Naive thymus-derived CD4-positive, alpha-beta T cell (primary cell): ENCODE measurements around the gene KMT2E. TPM values are rescaled to one million over a fixed set of nuclear protein-coding genes. Genes with fewer than 3 reads are reported as not detected.

ENCODE experiments used
- ATAC-seq: fragments of 150-1000 bp; cut with Tn5 transposase; 2 replicates; pipeline ENCODE4 v1.10.0; 2021; ENCODE audit warnings: mild to moderate bottlenecking, moderate library complexity
- CTCF ChIA-PET: fragments of 350-600 bp; sonication (Branson Sonifier 250); formaldehyde crosslinking; loops from one replicate; lab custom pipeline; 2021; ENCODE audit warnings: antibody characterized with exemption; lab: Charles Lee
- POLR2A ChIA-PET: fragments of 350-600 bp; sonication (Branson Sonifier 250); formaldehyde crosslinking; loops from one replicate; lab custom pipeline; 2021; ENCODE audit warnings: antibody characterized with exemption, inconsistent platforms; lab: Charles Lee
- DNase-seq, 9 donors: peaks; one replicate each; pipeline versions ENCODE4 v3.0.0 to v3.0.0-alpha.2; 2020 to 2022; ENCODE audit warnings: mixed read lengths in 1 of 9
- H3K27ac ChIP-seq: one replicate; pipeline ENCODE4 v1.7.0; 2013; ENCODE audit warnings: mild to moderate bottlenecking, low read depth, low read length, moderate library complexity
- H3K27me3 ChIP-seq, 2 donors: one replicate each; pipeline ENCODE4 v1.7.0; 2013; ENCODE audit warnings: low read length in 2 of 2, mild to moderate bottlenecking in 2 of 2, moderate library complexity in 2 of 2; ENCODE audit not compliant: control insufficient read depth in 2 of 2, insufficient read depth in 2 of 2
- H3K36me3 ChIP-seq, 3 experiments: 1 replicate in 2 of 3; 2 replicates in 1 of 3; pipeline ENCODE4 v1.7.0; 2013; ENCODE audit warnings: low read length in 3 of 3, mild to moderate bottlenecking in 3 of 3, moderate library complexity in 1 of 3; ENCODE audit not compliant: insufficient read depth in 3 of 3, control insufficient read depth in 2 of 3
- H3K4me1 ChIP-seq, 2 donors: one replicate each; pipeline ENCODE4 v1.7.0; 2013; ENCODE audit warnings: low read length in 2 of 2, mild to moderate bottlenecking in 2 of 2, moderate library complexity in 1 of 2; ENCODE audit not compliant: control insufficient read depth in 2 of 2, insufficient read depth in 2 of 2
- H3K4me3 ChIP-seq: 2 replicates; pipeline ENCODE4 v1.7.0; 2013; ENCODE audit warnings: mild to moderate bottlenecking, low read length
- H3K9me3 ChIP-seq, 3 experiments: 1 replicate in 2 of 3; 2 replicates in 1 of 3; pipeline ENCODE4 v1.7.0; 2013; ENCODE audit warnings: low read length in 3 of 3; ENCODE audit not compliant: control insufficient read depth in 2 of 3
- H3K27ac Mint-ChIP-seq, 9 donors: one replicate each; pipeline ENCODE4 v1.8.0; 2020 to 2022; ENCODE audit warnings: mixed read lengths in 9 of 9, mild to moderate bottlenecking in 8 of 9, moderate library complexity in 5 of 9, inconsistent platforms in 2 of 9
- H3K27me3 Mint-ChIP-seq, 5 donors: one replicate each; pipeline ENCODE4 v1.8.0; 2021 to 2022; ENCODE audit warnings: mixed read lengths in 5 of 5, mild to moderate bottlenecking in 1 of 5
- H3K36me3 Mint-ChIP-seq, 5 donors: one replicate each; pipeline ENCODE4 v1.8.0; 2020 to 2022; ENCODE audit warnings: mixed read lengths in 5 of 5, mild to moderate bottlenecking in 3 of 5, inconsistent platforms in 1 of 5
- H3K4me1 Mint-ChIP-seq, 7 donors: one replicate each; pipeline ENCODE4 v1.8.0; 2020 to 2022; ENCODE audit warnings: mixed read lengths in 7 of 7, mild to moderate bottlenecking in 3 of 7, inconsistent platforms in 1 of 7
- H3K4me3 Mint-ChIP-seq, 10 donors: one replicate each; pipeline ENCODE4 v1.8.0; 2020 to 2022; ENCODE audit warnings: mild to moderate bottlenecking in 10 of 10, mixed read lengths in 10 of 10, moderate library complexity in 6 of 10, inconsistent platforms in 2 of 10
- H3K9me3 Mint-ChIP-seq, 11 donors: one replicate each; pipeline ENCODE4 v1.8.0; 2020 to 2022; ENCODE audit warnings: mixed read lengths in 11 of 11, mild to moderate bottlenecking in 4 of 11, inconsistent platforms in 1 of 11, moderate library complexity in 1 of 11
- intact Hi-C, 2 donors: fragments of 100-400 bp; cut with micrococcal nuclease; formaldehyde crosslinking; loops; one replicate each; pipeline ENCODE4 v1.15.1; 2023
- polyA plus RNA-seq, 2 donors: library from polyadenylated mRNA; unstranded; fragments of 300-500 nt; fragmentation: Illumina TruSeq; gene quantifications; one replicate each; pipeline ENCODE4 v1.2.3, GENCODE V29; 2021
- total RNA-seq, 6 experiments: library from RNA in 5 of 6; stranded (reverse) in 5 of 6; gene quantifications; 1 replicate in 5 of 6; 2 replicates in 1 of 6; pipeline ENCODE4 v1.2.3 and lab custom pipeline; 2021 to 2026

The KMT2E gene
- total and polyA plus RNA-seq, 7 experiments from 2014 or later, result 129 to 221 (median 195) TPM

GRCh38 chr7:105107458-105107857 is 93.5 kb downstream of the KMT2E start:
- no peak for ATAC-seq
- H3K27ac Mint-ChIP-seq, result peak overlapping the region in 5 of 9 donors; percentile 17 to 60 (median 39)
- H3K27me3 Mint-ChIP-seq, result no peaks in the 10 kb centered on the region
- no peaks in the 10 kb centered on the region for H3K27me3 ChIP-seq
- intact Hi-C loops, result no loop called here
- POLR2A ChIA-PET, result no interaction called here
- H3K9me3 Mint-ChIP-seq, result peaks cover 0 to 5% (median 0%) of the 10 kb centered on the region in 11 donors
- DNase-seq, result no peak
- H3K27ac ChIP-seq, result no peak overlapping the region
- H3K4me3 Mint-ChIP-seq, result no peak overlapping the region
- CTCF ChIA-PET, result no interaction called here
- peaks cover 0 to 21% (median 9%) of the 10 kb centered on the region in 7 donors for H3K4me1 Mint-ChIP-seq
- H3K36me3 ChIP-seq, result peaks cover 19 to 83% (median 43%) of the 10 kb centered on the region in 3 experiments
- no peaks in the 10 kb centered on the region for H3K4me1 ChIP-seq
- no peaks in the 10 kb centered on the region for H3K9me3 ChIP-seq
- no peak overlapping the region for H3K4me3 ChIP-seq
- H3K36me3 Mint-ChIP-seq, result peaks cover 5 to 54% (median 30%) of the 10 kb centered on the region in 5 donors

- Histone ChIP-seq H3K9me3 (no peaks in the 10 kb centered on the region), H3K27ac (no peak overlapping the region), H3K36me3 (peaks cover 4 to 72% (median 50%) of the 10 kb centered on the region in 3 experiments), H3K4me1 (no peaks in the 10 kb centered on the region), H3K27me3 (no peaks in the 10 kb centered on the region), H3K4me3 (no peak overlapping the region)
- CTCF ChIA-PET, result no interaction called here
- Mint-ChIP-seq H3K36me3 (peaks cover 12 to 53% (median 38%) of the 10 kb centered on the region in 5 donors), H3K27me3 (no peaks in the 10 kb centered on the region), H3K27ac (peak overlapping the region; percentile 42 to 90 (median 73)), H3K9me3 (peaks cover 0 to 9% (median 0%) of the 10 kb centered on the region in 11 donors), H3K4me1 (peaks cover 0 to 20% (median 6%) of the 10 kb centered on the region in 7 donors), H3K4me3 (peak overlapping the region in 3 of 10 donors; percentile 11 to 29 (median 25))
- no peak for DNase-seq
- no peak for ATAC-seq
- intact Hi-C loops, result loop anchor here in 1 of 2 donors (10.0 kb wide), 1 partner anchor 222 kb away; no protein-coding TSS in a partner anchor
- POLR2A ChIA-PET, result no interaction called here
Observed at GRCh38 chr7:105112440-105113418, 98.7 kb downstream of the KMT2E start.

- Mint-ChIP-seq H3K9me3 (peaks cover 0 to 1% (median 0%) of the 10 kb centered on the region in 11 donors), H3K4me1 (peaks cover 5 to 51% (median 32%) of the 10 kb centered on the region in 7 donors), H3K36me3 (peaks cover 13 to 43% (median 27%) of the 10 kb centered on the region in 5 donors), H3K27ac (peak overlapping the region; percentile 53 to 90 (median 86)), H3K27me3 (no peaks in the 10 kb centered on the region), H3K4me3 (peak overlapping the region in 4 of 10 donors; percentile 23 to 39 (median 34))
- H3K36me3 ChIP-seq, result peaks cover 0 to 27% (median 10%) of the 10 kb centered on the region in 3 experiments
- H3K9me3 ChIP-seq, result no peaks in the 10 kb centered on the region
- ATAC-seq (no peak), DNase-seq (no peak)
- CTCF ChIA-PET, result interaction anchor here (0.5 to 1.3 kb wide), 2 partner anchors 13 to 213 kb away, joined by 3 read pairs; no protein-coding TSS in a partner anchor
- no peaks in the 10 kb centered on the region for H3K4me1 ChIP-seq
- intact Hi-C loops, result loop anchor here in 1 of 2 donors (10.0 kb wide), 1 partner anchor 216 kb away; no protein-coding TSS in a partner anchor
- H3K27me3 ChIP-seq, result no peaks in the 10 kb centered on the region
- peak overlapping the region; percentile 40 for H3K27ac ChIP-seq
- POLR2A ChIA-PET, result interaction anchor here (0.8 to 1.4 kb wide), 4 partner anchors 9 to 136 kb away, joined by 3 read pairs; no protein-coding TSS in a partner anchor
- H3K4me3 ChIP-seq, result no peak overlapping the region
Observed at GRCh38 chr7:105118612-105119600, 104.9 kb downstream of the KMT2E start.

GRCh38 chr7:105122619-105123018 is 108.6 kb downstream of the KMT2E start:
- intact Hi-C loops, result no loop called here
- H3K27ac ChIP-seq, result no peak overlapping the region
- no peaks in the 10 kb centered on the region for H3K9me3 ChIP-seq
- Mint-ChIP-seq H3K4me1 (peaks cover 9 to 51% (median 32%) of the 10 kb centered on the region in 7 donors), H3K9me3 (no peaks in the 10 kb centered on the region), H3K4me3 (no peak overlapping the region), H3K27ac (peak overlapping the region in 7 of 9 donors; percentile 28 to 69 (median 53)), H3K27me3 (no peaks in the 10 kb centered on the region), H3K36me3 (peaks cover 7 to 35% (median 11%) of the 10 kb centered on the region in 5 donors)
- ATAC-seq (no peak), DNase-seq (no peak)
- peaks cover 0 to 23% (median 0%) of the 10 kb centered on the region in 3 experiments for H3K36me3 ChIP-seq
- H3K4me1 ChIP-seq, result no peaks in the 10 kb centered on the region
- H3K27me3 ChIP-seq, result no peaks in the 10 kb centered on the region
- H3K4me3 ChIP-seq, result no peak overlapping the region
- CTCF ChIA-PET, result interaction anchor here (0.6 kb wide), 1 partner anchor 52 kb away, joined by 3 read pairs; no protein-coding TSS in a partner anchor
- POLR2A ChIA-PET, result interaction anchor here (1.2 kb wide), 1 partner anchor 108 kb away, joined by 3 read pairs; no protein-coding TSS in a partner anchor

- H3K9me3 ChIP-seq, result no peaks in the 10 kb centered on the region
- Mint-ChIP-seq H3K27ac (peak overlapping the region in 2 of 9 donors; percentile 15 to 20), H3K36me3 (peaks cover 7 to 33% (median 18%) of the 10 kb centered on the region in 5 donors), H3K9me3 (no peaks in the 10 kb centered on the region), H3K4me1 (peaks cover 6 to 36% (median 16%) of the 10 kb centered on the region in 7 donors), H3K27me3 (no peaks in the 10 kb centered on the region), H3K4me3 (no peak overlapping the region)
- DNase-seq, result no peak
- no peak overlapping the region for H3K4me3 ChIP-seq
- no peaks in the 10 kb centered on the region for H3K27me3 ChIP-seq
- CTCF ChIA-PET, result interaction anchor here (0.7 kb wide), 1 partner anchor 54 kb away, joined by 3 read pairs; no protein-coding TSS in a partner anchor
- no peak for ATAC-seq
- peaks cover 0 to 28% (median 0%) of the 10 kb centered on the region in 3 experiments for H3K36me3 ChIP-seq
- H3K27ac ChIP-seq, result no peak overlapping the region
- no peaks in the 10 kb centered on the region for H3K4me1 ChIP-seq
- intact Hi-C loops, result no loop called here
- POLR2A ChIA-PET, result no interaction called here
Observed at GRCh38 chr7:105125745-105126144, 111.7 kb downstream of the KMT2E start.
